Breast epithelium (tissue), 3 donors: Measurements from ENCODE around the gene AKAP3.

Experiments used
- CTCF ChIP-seq, 3 donors: fragments of 450-650 bp; IDR thresholded peaks; one replicate each; pipeline ENCODE4 v1.5.1; 2016 to 2017; ENCODE audit warnings: antibody characterized with exemption in 3 of 3, mild to moderate bottlenecking in 3 of 3, moderate library complexity in 3 of 3
- POLR2A ChIP-seq: fragments of 450-650 bp; IDR thresholded peaks from one replicate; pipeline ENCODE4 v1.6.1; 2016; ENCODE audit warnings: antibody characterized with exemption, mild to moderate bottlenecking, moderate library complexity
- POLR2AphosphoS5 ChIP-seq, 3 donors: sonication (generic); formaldehyde crosslinking; IDR thresholded peaks; one replicate each; pipeline ENCODE4 v1.6.1; 2017; ENCODE audit warnings: antibody characterized with exemption in 3 of 3

DNA sequence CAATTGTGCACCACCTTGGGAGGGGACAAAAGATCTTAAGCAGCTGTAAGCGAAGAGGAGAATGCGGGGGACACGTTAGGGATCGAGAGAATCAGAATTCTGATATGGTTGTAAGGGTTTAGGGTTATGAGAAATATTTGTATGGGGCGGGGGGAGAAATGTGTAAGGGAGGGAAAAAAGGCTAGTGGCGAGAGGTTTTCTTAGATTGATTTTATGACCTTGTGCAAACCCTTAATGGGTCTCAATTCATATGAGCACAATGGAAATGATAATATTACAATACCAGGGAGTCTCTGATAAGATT lies 459 bp upstream of the AKAP3 start:
- no peak for TF ChIP-seq CTCF (IDR thresholded peaks at IDR 0.05)
- TF ChIP-seq POLR2A, result no peak
- TF ChIP-seq POLR2AphosphoS5 (IDR thresholded peaks at IDR 0.05), result no peak
